Smooth muscle cell of the brain vasculature (primary cell): ENCODE measurements around the gene ADK.
A peak's percentile ranks its signal among the peaks of the same experiment; 100 is the strongest.
"Not testable (repeated sequence)": the region's sequence is repeated elsewhere in the genome, so short reads cannot be mapped to it uniquely, and the experiment has no call there.

Source experiments
- DNase-seq: peaks from one replicate; pipeline ENCODE4 v3.0.0-alpha.2; 2012; ENCODE audit warnings: low read depth, low spot score

ADK gene

GRCh38 chr10:74179111-74179710, 28.2 kb downstream of the ADK start:
- DNase-seq: no peak

- DNase-seq: no peak
Observed at GRCh38 chr10:74186678-74187077, 35.7 kb downstream of the ADK start.

GRCh38 chr10:74187237-74187636, 36.2 kb downstream of the ADK start:
- no peak for DNase-seq

- DNase-seq: not testable (repeated sequence)
Observed at GRCh38 chr10:74188617-74189016, 37.6 kb downstream of the ADK start.

- DNase-seq: peak; percentile 45
Observed at GRCh38 chr10:74189999-74190421, 39.0 kb downstream of the ADK start.

- DNase-seq: no peak
Observed at GRCh38 chr10:74190494-74190893, 39.5 kb downstream of the ADK start.

GRCh38 chr10:74194545-74194944, 43.5 kb downstream of the ADK start:
- no peak for DNase-seq

GRCh38 chr10:74194999-74195398, 44.0 kb downstream of the ADK start:
- no peak for DNase-seq

- DNase-seq: no peak
Observed at GRCh38 chr10:74199315-74199714, 48.3 kb downstream of the ADK start.

GRCh38 chr10:74202356-74202755, 51.3 kb downstream of the ADK start:
- no peak for DNase-seq

GRCh38 chr10:74206746-74207145, 55.7 kb downstream of the ADK start:
- no peak for DNase-seq

GRCh38 chr10:74207691-74208480, 56.9 kb downstream of the ADK start:
- DNase-seq: no peak

- DNase-seq: no peak
Observed at GRCh38 chr10:74208997-74209396, 58.0 kb downstream of the ADK start.

- no peak for DNase-seq
Observed at GRCh38 chr10:74213019-74213418, 62.0 kb downstream of the ADK start.

- peak; percentile 24 for DNase-seq
Observed at GRCh38 chr10:74213571-74214162, 62.6 kb downstream of the ADK start.

GRCh38 chr10:74217110-74217509, 66.1 kb downstream of the ADK start:
- DNase-seq: not testable (repeated sequence)

GRCh38 chr10:74222467-74222866, 71.4 kb downstream of the ADK start:
- not testable (repeated sequence) for DNase-seq

- DNase-seq: peak; percentile 4
Observed at GRCh38 chr10:74223755-74224529, 72.9 kb downstream of the ADK start.

GRCh38 chr10:74227697-74228424, 76.8 kb downstream of the ADK start:
- peak; percentile 40 for DNase-seq

GRCh38 chr10:74231375-74231774, 80.4 kb downstream of the ADK start:
- peak; percentile 9 for DNase-seq

GRCh38 chr10:74233281-74233680, 82.3 kb downstream of the ADK start:
- DNase-seq: no peak
